ENCODE measurements around the gene FCN1. TPM values are rescaled to one million over a fixed set of nuclear protein-coding genes. Genes with fewer than 3 reads are reported as not detected.

The FCN1 gene
- total RNA-seq, 1 donor from 2014 or later: not detected

GRCh38 chr9:134961331-134962064 lies 43.8 kb upstream of the FCN1 start:
- peaks cover 2% of the 10 kb centered on the region for H3K27me3 Mint-ChIP-seq (ENCODE audit: insufficient read depth, low read depth)
- TF ChIP-seq CTCF (IDR thresholded peaks at IDR 0.05) (no peak), EZH2phosphoT487 (IDR thresholded peaks at IDR 0.05) (no peak), EZH2 (IDR thresholded peaks at IDR 0.05) (no peak)
- H3K9me3 Mint-ChIP-seq: no peaks in the 10 kb centered on the region
- no peak overlapping the region for H3K9ac ChIP-seq
- no peak overlapping the region for H3K4me3 ChIP-seq
- no peak overlapping the region for H3K4me3 Mint-ChIP-seq
- H3K4me1 Mint-ChIP-seq: peaks cover 10% of the 10 kb centered on the region
- no peak for DNase-seq (ENCODE audit: low spot score)
- no peaks in the 10 kb centered on the region for H4K20me1 ChIP-seq (ENCODE audit: low read depth)
- no peaks in the 10 kb centered on the region for H3K36me3 Mint-ChIP-seq
- H3K4me1 ChIP-seq: peaks cover 7% of the 10 kb centered on the region
- no peaks in the 10 kb centered on the region for H3K79me2 ChIP-seq (ENCODE audit: low read depth)
- H3K27me3 ChIP-seq: no peaks in the 10 kb centered on the region
- H3F3A ChIP-seq (ENCODE audit: low read depth): no peaks in the 10 kb centered on the region
- H3K27ac ChIP-seq: no peak overlapping the region
- peak overlapping the region; percentile 83 for H3K27ac Mint-ChIP-seq
- no peaks in the 10 kb centered on the region for H3K9me3 ChIP-seq (ENCODE audit: low read depth)
- H3K4me2 ChIP-seq: no peak overlapping the region
- H2AFZ ChIP-seq (replicated peaks): no peak overlapping the region
- no peaks in the 10 kb centered on the region for H3K36me3 ChIP-seq

- H3K27ac ChIP-seq: no peak overlapping the region
- no peaks in the 10 kb centered on the region for H3K9me3 ChIP-seq (ENCODE audit: low read depth)
- H2AFZ ChIP-seq (replicated peaks): no peak overlapping the region
- H3K36me3 ChIP-seq: no peaks in the 10 kb centered on the region
- Mint-ChIP-seq H3K9me3 (no peaks in the 10 kb centered on the region), H3K27ac (no peak overlapping the region), H3K4me1 (peaks cover 8% of the 10 kb centered on the region), H3K27me3 (ENCODE audit: insufficient read depth, low read depth) (peaks cover 2% of the 10 kb centered on the region), H3K4me3 (no peak overlapping the region), H3K36me3 (no peaks in the 10 kb centered on the region)
- no peaks in the 10 kb centered on the region for H3K79me2 ChIP-seq (ENCODE audit: low read depth)
- H3K9ac ChIP-seq: no peak overlapping the region
- no peaks in the 10 kb centered on the region for H3K27me3 ChIP-seq
- no peak overlapping the region for H3K4me2 ChIP-seq
- H3K4me1 ChIP-seq: peaks cover 7% of the 10 kb centered on the region
- no peaks in the 10 kb centered on the region for H3F3A ChIP-seq (ENCODE audit: low read depth)
- no peaks in the 10 kb centered on the region for H4K20me1 ChIP-seq (ENCODE audit: low read depth)
- DNase-seq (ENCODE audit: low spot score): no peak
- no peak overlapping the region for H3K4me3 ChIP-seq
- TF ChIP-seq CTCF (IDR thresholded peaks at IDR 0.05): no peak
- no peak for TF ChIP-seq EZH2phosphoT487 (IDR thresholded peaks at IDR 0.05)
- no peak for TF ChIP-seq EZH2 (IDR thresholded peaks at IDR 0.05)
Observed at GRCh38 chr9:134960701-134961181, 43.0 kb upstream of the FCN1 start.

- Histone ChIP-seq H2AFZ (replicated peaks) (no peak overlapping the region), H3K9me3 (ENCODE audit: low read depth) (no peaks in the 10 kb centered on the region), H3K36me3 (no peaks in the 10 kb centered on the region), H3K27ac (no peak overlapping the region), H4K20me1 (ENCODE audit: low read depth) (no peaks in the 10 kb centered on the region), H3K79me2 (ENCODE audit: low read depth) (no peaks in the 10 kb centered on the region), H3K27me3 (no peaks in the 10 kb centered on the region), H3K4me2 (no peak overlapping the region), H3F3A (ENCODE audit: low read depth) (no peaks in the 10 kb centered on the region), H3K9ac (no peak overlapping the region), H3K4me3 (no peak overlapping the region), H3K4me1 (peaks cover 7% of the 10 kb centered on the region)
- Mint-ChIP-seq H3K9me3 (no peaks in the 10 kb centered on the region), H3K4me3 (no peak overlapping the region), H3K27ac (no peak overlapping the region), H3K27me3 (ENCODE audit: insufficient read depth, low read depth) (peaks cover 4% of the 10 kb centered on the region), H3K4me1 (peaks cover 8% of the 10 kb centered on the region), H3K36me3 (no peaks in the 10 kb centered on the region)
- no peak for DNase-seq (ENCODE audit: low spot score)
- TF ChIP-seq EZH2 (IDR thresholded peaks at IDR 0.05) (no peak), EZH2phosphoT487 (IDR thresholded peaks at IDR 0.05) (no peak), CTCF (IDR thresholded peaks at IDR 0.05) (no peak)
Observed at GRCh38 chr9:134959971-134960310, 42.2 kb upstream of the FCN1 start.
